ENCODE measurements around the gene STEAP3.

STEAP3 gene

GRCh38 chr2:119225105-119225865, 1.7 kb downstream of the STEAP3 start:
- no peak for DNase-seq

- DNase-seq: no peak
Observed at GRCh38 chr2:119225926-119226325, 2.3 kb downstream of the STEAP3 start.

GRCh38 chr2:119227346-119227745, 3.7 kb downstream of the STEAP3 start:
- DNase-seq: no peak

- no peak for DNase-seq
Observed at GRCh38 chr2:119228136-119228535, 4.5 kb downstream of the STEAP3 start.

- DNase-seq: no peak
Observed at GRCh38 chr2:119228964-119229363, 5.3 kb downstream of the STEAP3 start.

- DNase-seq: no peak
Observed at GRCh38 chr2:119229716-119230115, 6.1 kb downstream of the STEAP3 start.

- DNase-seq: peak in 7 of 51 donors; percentile 10 to 38 (median 19)
Observed at GRCh38 chr2:119230219-119231185, 6.9 kb downstream of the STEAP3 start.

GRCh38 chr2:119231975-119232665, 8.5 kb downstream of the STEAP3 start:
- no peak for DNase-seq

GRCh38 chr2:119232666-119232993, 9.0 kb downstream of the STEAP3 start:
- no peak for DNase-seq

GRCh38 chr2:119233326-119234020, 9.8 kb downstream of the STEAP3 start:
- no peak for DNase-seq

- peak in 8 of 51 donors; percentile 9 to 29 (median 16) for DNase-seq
Observed at GRCh38 chr2:119234021-119235019, 10.7 kb downstream of the STEAP3 start.

- no peak for DNase-seq
Observed at GRCh38 chr2:119236796-119237195, 13.2 kb downstream of the STEAP3 start.

GRCh38 chr2:119240311-119241204, 16.9 kb downstream of the STEAP3 start:
- DNase-seq: peak in 27 of 51 donors; percentile 9 to 65 (median 33)

GRCh38 chr2:119241205-119241532, 17.5 kb downstream of the STEAP3 start:
- no peak for DNase-seq

- DNase-seq: no peak
Observed at GRCh38 chr2:119242276-119243119, 18.9 kb downstream of the STEAP3 start.

- DNase-seq: no peak
Observed at GRCh38 chr2:119243621-119244020, 20.0 kb downstream of the STEAP3 start.

- no peak for DNase-seq
Observed at GRCh38 chr2:119245076-119245840, 21.6 kb downstream of the STEAP3 start.

Data from hypothalamus (tissue), 51 donors.